Stimulated activated CD8-positive, alpha-beta memory T cell treated with anti-CD3 and anti-CD28 coated beads, Interleukin-4, amount 100 ng/mL, for 4 hours (primary cell): ENCODE data around the gene MGST3.
"Not testable (repeated sequence)": the region's sequence is repeated elsewhere in the genome, so short reads cannot be mapped to it uniquely, and the experiment has no call there.

Source experiments
- DNase-seq, 2 donors: peaks; one replicate each; pipeline ENCODE4 v3.0.0-alpha.2; 2020; ENCODE audit warnings: low read depth in 2 of 2, low spot score in 1 of 2

The MGST3 gene

GRCh38 chr1:165630629-165631341 is at the start of gene MGST3:
Gene MGST3, plus strand, starts transcription at chr1:165631234. Its CDS starts 18,614 bp downstream, at chr1:165649848.
- peak; percentile 84 to 93 for DNase-seq

- DNase-seq: no peak
These were observed 49.1 kb upstream of the MGST3 start for GRCh38 chr1:165581926-165582325.

- no peak for DNase-seq
These were observed 44.6 kb upstream of the MGST3 start for GRCh38 chr1:165586398-165586797.

- not testable (repeated sequence) for DNase-seq
These were observed 39.6 kb upstream of the MGST3 start for GRCh38 chr1:165591391-165591790.

- peak; percentile 39 to 73 for DNase-seq
These were observed 37.9 kb upstream of the MGST3 start for GRCh38 chr1:165592945-165593823.

GRCh38 chr1:165595246-165595938 is 35.6 kb upstream of the MGST3 start:
- DNase-seq: no peak

GRCh38 chr1:165597883-165598675 is 33.0 kb upstream of the MGST3 start:
- peak; percentile 82 to 93 for DNase-seq

GRCh38 chr1:165598676-165599059 is 32.4 kb upstream of the MGST3 start:
- no peak for DNase-seq

- no peak for DNase-seq
These were observed 30.2 kb upstream of the MGST3 start for GRCh38 chr1:165600793-165601192.

- no peak for DNase-seq
These were observed 27.2 kb upstream of the MGST3 start for GRCh38 chr1:165603810-165604209.

- no peak for DNase-seq
These were observed 25.8 kb upstream of the MGST3 start for GRCh38 chr1:165605246-165605645.

GRCh38 chr1:165606676-165607075 is 24.4 kb upstream of the MGST3 start:
- DNase-seq: not testable (repeated sequence)

- DNase-seq: no peak
These were observed 20.2 kb upstream of the MGST3 start for GRCh38 chr1:165610866-165611265.

- DNase-seq: no peak
These were observed 19.0 kb upstream of the MGST3 start for GRCh38 chr1:165612062-165612461.

- no peak for DNase-seq
These were observed 14.9 kb upstream of the MGST3 start for GRCh38 chr1:165616054-165616612.

GRCh38 chr1:165616987-165617546 is 14.0 kb upstream of the MGST3 start:
- no peak for DNase-seq

GRCh38 chr1:165619647-165620151 is 11.3 kb upstream of the MGST3 start:
- no peak for DNase-seq

GRCh38 chr1:165623624-165624023 is 7.4 kb upstream of the MGST3 start:
- no peak for DNase-seq

GRCh38 chr1:165624441-165624840 is 6.6 kb upstream of the MGST3 start:
- DNase-seq: no peak
